ENCODE measurements around the gene PAM. TPM values are rescaled to one million over a fixed set of nuclear protein-coding genes. Genes with fewer than 3 reads are reported as not detected.

PAM gene
- total and polyA plus RNA-seq, 2 of the 8 experiments (the other 6 are each of a cell fraction or from before 2014, with no cell fraction given) = 30.4 to 67.8 TPM

GRCh38 chr5:102974177-102974576 lies 219.1 kb downstream of the PAM start:
- no peak overlapping the region for H3K27ac ChIP-seq (ENCODE audit: low read depth, low read length)
- no peak overlapping the region for H2BK12ac ChIP-seq (ENCODE audit: low read depth, low read length)
- H2BK120ac ChIP-seq (replicated peaks; ENCODE audit: low read depth, low read length) = no peak overlapping the region
- no peak overlapping the region for H3K23ac ChIP-seq (ENCODE audit: insufficient read length)
- no peak for FAIRE-seq
- H3K4me1 ChIP-seq (replicated peaks in 1 of 4; ENCODE audit: control insufficient read depth in 3 of 4, insufficient read depth in 4 of 4, low read length in 3 of 4) = no peaks in the 10 kb centered on the region
- no peak overlapping the region for H4K91ac ChIP-seq (replicated peaks; ENCODE audit: insufficient read length, low read length)
- no peaks in the 10 kb centered on the region for H3K27me3 ChIP-seq (replicated peaks in 1 of 4; ENCODE audit: control insufficient read depth in 3 of 4, extremely low read depth in 1 of 4, insufficient read depth in 3 of 4, low read length in 3 of 4)
- no peak overlapping the region for H3K18ac ChIP-seq (ENCODE audit: extremely low read depth, low read length)
- no peak overlapping the region for H2BK20ac ChIP-seq (ENCODE audit: low read length)
- no peaks in the 10 kb centered on the region for H3K9me3 ChIP-seq (ENCODE audit: insufficient read depth in 2 of 2, low read depth in 1 of 2, low read length in 1 of 2)
- TF ChIP-seq KDM5A (IDR thresholded peaks at IDR 0.05; ENCODE audit: low read length) (no peak), GABPA (IDR thresholded peaks at IDR 0.05; ENCODE audit: borderline replicate concordance, insufficient read depth, low read length) (no peak), CBX8 (IDR thresholded peaks at IDR 0.05; ENCODE audit: borderline replicate concordance, low read depth, low read length) (no peak), ASH2L (IDR thresholded peaks at IDR 0.05; ENCODE audit: low read length) (no peak), CTCF (IDR thresholded peaks at IDR 0.05; ENCODE audit: control extremely low read depth in 1 of 3, insufficient read depth in 1 of 3, low read depth in 1 of 3, low read length in 3 of 3) (peak in 2 of 3 experiments; percentile 24 to 43; a peak in 2 of 4 replicates), KDM1A (IDR thresholded peaks at IDR 0.05; ENCODE audit: borderline replicate concordance, low read length) (no peak), RAD21 (IDR thresholded peaks at IDR 0.05 in 1 of 2, conservative IDR thresholded peaks at IDR 0.05 in 1 of 2; ENCODE audit: low read depth in 2 of 2, low read length in 2 of 2) (peak; percentile 41 to 55), SIX5 (IDR thresholded peaks at IDR 0.05; ENCODE audit: low read depth, low read length) (no peak), NANOG (IDR thresholded peaks at IDR 0.05; ENCODE audit: insufficient read depth, low read depth, low read length, poor library complexity, severe bottlenecking) (no peak), RFX5 (IDR thresholded peaks at IDR 0.05; ENCODE audit: borderline replicate concordance, low read depth, low read length) (no peak)
- H3K4me2 ChIP-seq (ENCODE audit: insufficient read depth in 1 of 2, low read depth in 2 of 2, low read length in 2 of 2) = no peak overlapping the region
- no peak overlapping the region for H2AK5ac ChIP-seq (ENCODE audit: low read depth, low read length)
- ChIA-PET POLR2A (ENCODE audit: partially characterized antibody) (no interaction called here), CTCF (ENCODE audit: partially characterized antibody) (interaction anchor here (0.6 to 5.3 kb wide), 5 partner anchors 9 to 250 kb away, joined by 3 to 29 read pairs (median 13); no protein-coding TSS in a partner anchor)
- no peak overlapping the region for H4K8ac ChIP-seq (ENCODE audit: extremely low read depth, insufficient read depth, low read length)
- H3K79me2 ChIP-seq (ENCODE audit: control insufficient read depth in 1 of 2, insufficient read depth in 2 of 2, low read length in 2 of 2) = no peaks in the 10 kb centered on the region
- no peaks in the 10 kb centered on the region for H3K36me3 ChIP-seq (ENCODE audit: control insufficient read depth in 2 of 4, insufficient read depth in 4 of 4, low read length in 3 of 4)
- WGBS, 2 experiments (ENCODE audit: extremely low coverage in 1 of 2, insufficient coverage in 1 of 2, insufficient read length in 1 of 2, insufficient replicate concordance in 2 of 2, low coverage in 1 of 2, low lambda C conversion rate in 2 of 2, missing lambda C conversion rate in 1 of 2) = 75% methylated on average over 3 of the region's 3 CpGs; no CpG with 5 or more reads in 1 of the 2 experiments
- H2BK15ac ChIP-seq (ENCODE audit: low read length) = no peak overlapping the region
- H4K5ac ChIP-seq (ENCODE audit: insufficient read length, low read depth, low read length) = no peak overlapping the region
- no peak overlapping the region for H3K9ac ChIP-seq (replicated peaks in 1 of 4; ENCODE audit: extremely low read depth in 1 of 4, low read depth in 3 of 4, low read length in 3 of 4)
- no peak overlapping the region for H3K4ac ChIP-seq (replicated peaks; ENCODE audit: insufficient read length, low read depth, low read length)
- H3K56ac ChIP-seq (replicated peaks; ENCODE audit: insufficient read length, low read depth, low read length) = no peak overlapping the region
- H3K23me2 ChIP-seq (ENCODE audit: low read depth, low read length) = no peaks in the 10 kb centered on the region
- no peaks in the 10 kb centered on the region for H4K20me1 ChIP-seq (replicated peaks in 1 of 2; ENCODE audit: control insufficient read depth in 1 of 2, insufficient read depth in 2 of 2, low read length in 2 of 2)
- H2AFZ ChIP-seq (ENCODE audit: low read length) = no peak overlapping the region
- H3K4me3 ChIP-seq (ENCODE audit: extremely low read depth in 1 of 4, insufficient read depth in 2 of 4, low read depth in 3 of 4, low read length in 4 of 4) = no peak overlapping the region
- no peak overlapping the region for H3K14ac ChIP-seq (ENCODE audit: insufficient read length)
- DNase-seq (ENCODE audit: low read depth in 1 of 2, low spot score in 2 of 2) = no peak
- H3K79me1 ChIP-seq (ENCODE audit: low read depth, low read length) = no peaks in the 10 kb centered on the region
- no peak overlapping the region for H2BK5ac ChIP-seq (ENCODE audit: low read depth, low read length)

Data from H1 (cell line).